B cell (primary cell): ENCODE results near the gene LAMA2. TPM values are rescaled to one million over a fixed set of nuclear protein-coding genes. Genes with fewer than 3 reads are reported as not detected.
"Not testable (repeated sequence)": the region's sequence is repeated elsewhere in the genome, so short reads cannot be mapped to it uniquely, and the experiment has no call there.

ENCODE experiments used
- ATAC-seq: fragments of 200-7000 bp; cut with Tn5 transposase; one replicate; pipeline ENCODE4 v1.10.0; 2021; ENCODE audit warnings: low read depth, mild to moderate bottlenecking, moderate number of reproducible peaks, moderate library complexity
- CTCF ChIA-PET: fragments of 350-600 bp; sonication (Branson Sonifier 250); formaldehyde crosslinking; loops from one replicate; lab custom pipeline; 2021; ENCODE audit warnings: antibody characterized with exemption, inconsistent platforms; lab: Charles Lee
- POLR2A ChIA-PET: fragments of 350-600 bp; sonication (Branson Sonifier 250); formaldehyde crosslinking; loops from one replicate; lab custom pipeline; 2021; ENCODE audit warnings: antibody characterized with exemption; lab: Charles Lee
- DNase-seq: peaks from one replicate; pipeline ENCODE4 v3.0.0; 2013
- H2AFZ ChIP-seq: 2 replicates; pipeline ENCODE4 v1.6.1; 2012; ENCODE audit warnings: mild to moderate bottlenecking, low read depth, low read length; ENCODE audit not compliant: insufficient read depth, poor library complexity, severe bottlenecking
- H3K27ac ChIP-seq, 2 donors: 1 replicate in 1 of 2; 2 replicates in 1 of 2; pipeline ENCODE4 v1.5.1; 2012 to 2013; ENCODE audit warnings: low read length in 2 of 2, mild to moderate bottlenecking in 2 of 2, moderate library complexity in 1 of 2
- H3K27me3 ChIP-seq, 4 experiments: fragments of 200-600 bp in 1 of 4; sonication (generic) in 1 of 4; replicated peaks in 1 of 4; 1 replicate in 2 of 4; 2 replicates in 2 of 4; pipeline versions ENCODE4 v1.6.1 to v1.7.0; 2013 to 2016; ENCODE audit warnings: low read length in 3 of 4, mild to moderate bottlenecking in 2 of 4, mixed read lengths in 1 of 4, moderate library complexity in 1 of 4; ENCODE audit not compliant: insufficient read depth in 4 of 4, control insufficient read depth in 3 of 4; ENCODE audit errors: control extremely low read depth in 1 of 4
- H3K36me3 ChIP-seq, 2 experiments: replicated peaks in 1 of 2; 1 replicate in 1 of 2; 2 replicates in 1 of 2; pipeline versions ENCODE4 v1.6.1 to v1.7.1; 2013; ENCODE audit warnings: low read length in 1 of 2; ENCODE audit not compliant: insufficient read depth in 2 of 2, control insufficient read depth in 1 of 2; ENCODE audit errors: control extremely low read depth in 1 of 2, extremely low read depth in 1 of 2
- H3K4me1 ChIP-seq, 2 donors: fragments of 200-600 bp in 1 of 2; sonication (generic) in 1 of 2; 1 replicate in 1 of 2; 2 replicates in 1 of 2; pipeline versions ENCODE4 v1.5.1 to v1.6.1; 2013 to 2017; ENCODE audit warnings: low read length in 2 of 2; ENCODE audit not compliant: control insufficient read depth in 2 of 2, insufficient read depth in 2 of 2
- H3K4me2 ChIP-seq: replicated peaks from 2 replicates; pipeline ENCODE3; 2012; ENCODE audit warnings: mild to moderate bottlenecking, low read depth, low read length; ENCODE audit not compliant: poor library complexity, severe bottlenecking
- H3K4me3 ChIP-seq, 5 experiments: fragments of 200-600 bp in 1 of 5; sonication (generic) in 1 of 5; 1 replicate in 3 of 5; 2 replicates in 2 of 5; pipeline versions ENCODE4 v1.5.1 to v1.7.0; 2011 to 2016; ENCODE audit warnings: low read length in 4 of 5, mild to moderate bottlenecking in 4 of 5, low read depth in 2 of 5, control low read depth in 1 of 5, moderate library complexity in 1 of 5; ENCODE audit not compliant: insufficient read depth in 1 of 5; ENCODE audit errors: control extremely low read depth in 1 of 5, extremely low read depth in 1 of 5
- H3K79me2 ChIP-seq: fragments of 200-600 bp; sonication (generic); one replicate; pipeline ENCODE4 v1.6.0; 2016; ENCODE audit warnings: low read length; ENCODE audit not compliant: control insufficient read depth, insufficient read depth
- H3K9ac ChIP-seq: fragments of 200-600 bp; sonication (generic); 2 replicates; pipeline ENCODE4 v1.6.1; 2017; ENCODE audit warnings: mild to moderate bottlenecking, low read length, moderate library complexity
- H3K9me3 ChIP-seq, 3 donors: one replicate each; pipeline versions ENCODE4 v1.6.1 to v1.7.1; 2013; ENCODE audit warnings: low read length in 2 of 3; ENCODE audit not compliant: control insufficient read depth in 2 of 3, insufficient read depth in 1 of 3; ENCODE audit errors: control extremely low read depth in 1 of 3
- H4K20me1 ChIP-seq: 2 replicates; pipeline ENCODE4 v1.6.0; 2012; ENCODE audit warnings: mild to moderate bottlenecking, low read length; ENCODE audit not compliant: insufficient read depth, control insufficient read depth, poor library complexity, severe bottlenecking
- H3K27ac Mint-ChIP-seq: one replicate; pipeline ENCODE4 v1.8.0; 2021; ENCODE audit warnings: mixed read lengths
- H3K27me3 Mint-ChIP-seq: one replicate; pipeline ENCODE4 v1.8.0; 2021; ENCODE audit warnings: mixed read lengths
- H3K4me1 Mint-ChIP-seq: one replicate; pipeline ENCODE4 v1.8.0; 2021; ENCODE audit warnings: mixed read lengths
- H3K4me3 Mint-ChIP-seq: one replicate; pipeline ENCODE4 v1.8.0; 2021; ENCODE audit warnings: mixed read lengths
- H3K9me3 Mint-ChIP-seq: one replicate; pipeline ENCODE4 v1.8.0; 2022; ENCODE audit warnings: mixed read lengths; ENCODE audit not compliant: insufficient read depth
- EZH2 ChIP-seq: IDR thresholded peaks from 2 replicates; pipeline ENCODE4 v1.6.1; 2012; ENCODE audit warnings: borderline replicate concordance, low read depth, mild to moderate bottlenecking, moderate library complexity, low read length; ENCODE audit not compliant: insufficient read depth, poor library complexity, severe bottlenecking
- WGBS: methylation state at CpG from one replicate; pipeline ENCODE4 v1.1.5; 2013; ENCODE audit warnings: missing lambda C conversion rate; ENCODE audit not compliant: insufficient coverage; 5-methylcytosine and 5-hydroxymethylcytosine counted together
- intact Hi-C: fragments of 100-400 bp; cut with micrococcal nuclease; formaldehyde crosslinking; loops from one replicate; pipeline ENCODE4 v1.10.0; 2022
- polyA plus RNA-seq: library from polyadenylated mRNA; depleted of rRNA; stranded (reverse); fragments of >200 nt; gene quantifications from 2 replicates; pipeline ENCODE4 v1.2.3, GENCODE V29; 2012
- total RNA-seq, 2 donors: library from RNA; stranded (reverse); fragments of 120-200 nt in 1 of 2; gene quantifications; 1 replicate in 1 of 2; 2 replicates in 1 of 2; pipeline versions ENCODE4 v1.2.3 to v1.2.4, GENCODE V29; 2013 to 2022
- TF ChIP-seq, protein P1 (sequence below): fragments of 200-600 bp; IDR thresholded peaks from one replicate; pipeline ENCODE4 v1.8.0; 2022; ENCODE audit warnings: antibody characterized with exemption, mild to moderate bottlenecking

LAMA2 gene
- total and polyA plus RNA-seq, 2 donors (not counting 1 experiment from before 2014, with no cell fraction given) = 0.16 TPM; not detected in 1

DNA sequence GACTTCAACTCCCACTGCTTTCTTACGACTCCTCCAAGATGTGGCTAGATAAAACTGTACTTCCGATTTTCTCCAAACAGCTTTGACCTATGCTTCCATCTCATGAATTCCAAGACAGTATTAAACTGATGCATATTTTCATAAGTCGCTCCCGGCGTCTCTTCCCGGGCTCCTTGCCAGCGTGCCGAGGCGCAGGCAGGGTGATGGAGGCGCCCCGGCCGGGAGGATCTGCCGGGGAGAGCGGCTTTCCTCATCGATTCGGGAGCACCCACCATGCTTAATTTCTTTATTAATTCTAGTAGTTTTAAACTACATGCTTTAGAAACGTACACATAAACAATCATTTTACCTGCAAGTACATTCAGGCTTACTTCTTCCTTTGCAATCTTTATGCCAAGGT lies 276.3 kb downstream of the LAMA2 start:
- H3K4me3 ChIP-seq, H3K4me1 ChIP-seq, H3K9me3 Mint-ChIP-seq, DNase-seq, H3K36me3 ChIP-seq, H3K4me3 Mint-ChIP-seq, H3K9ac ChIP-seq, H3K27ac Mint-ChIP-seq, POLR2A ChIA-PET, H3K4me2 ChIP-seq, H3K9me3 ChIP-seq, H3K27me3 ChIP-seq, ATAC-seq, CTCF ChIA-PET, H2AFZ ChIP-seq, H3K79me2 ChIP-seq, intact Hi-C loops, H3K27me3 Mint-ChIP-seq, H3K4me1 Mint-ChIP-seq, H3K27ac ChIP-seq, H4K20me1 ChIP-seq: not testable (repeated sequence)
- whole genome bisulfite sequencing = 94% methylated on average over 12 of the region's 17 CpGs

DNA sequence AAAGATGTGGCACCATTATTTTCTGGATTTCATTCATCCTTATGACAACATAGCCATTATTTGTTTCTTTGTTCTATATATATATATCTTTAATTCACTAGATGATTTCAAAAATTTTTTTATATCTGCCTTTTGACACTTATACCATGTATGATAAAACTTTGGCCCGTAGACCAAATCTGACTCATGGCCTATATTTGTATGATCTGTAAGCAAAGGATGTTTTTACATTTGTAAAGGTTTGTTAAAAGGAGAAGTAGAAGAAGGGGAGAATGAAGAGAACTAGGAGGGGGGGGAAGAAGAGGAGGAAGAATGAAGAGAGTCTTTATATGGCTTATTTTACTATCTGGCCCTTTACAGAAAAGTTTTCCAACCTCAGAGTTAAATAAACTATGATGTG lies 279.7 kb downstream of the LAMA2 start:
- Histone ChIP-seq H3K79me2 (no peaks in the 10 kb centered on the region), H3K9me3 (no peaks in the 10 kb centered on the region), H4K20me1 (no peaks in the 10 kb centered on the region), H3K4me1 (no peaks in the 10 kb centered on the region), H3K4me3 (no peak overlapping the region), H3K4me2 (no peak overlapping the region), H3K36me3 (no peaks in the 10 kb centered on the region), H2AFZ (no peak overlapping the region), H3K27ac (no peak overlapping the region), H3K27me3 (no peaks in the 10 kb centered on the region), H3K9ac (no peak overlapping the region)
- no peak for DNase-seq
- Mint-ChIP-seq H3K27ac (no peak overlapping the region), H3K4me3 (no peak overlapping the region), H3K9me3 (no peaks in the 10 kb centered on the region), H3K4me1 (no peaks in the 10 kb centered on the region), H3K27me3 (no peaks in the 10 kb centered on the region)
- POLR2A ChIA-PET = no interaction called here
- intact Hi-C loops = no loop called here
- no peak for ATAC-seq
- no CpG with 5 or more reads among the region's 1 CpG for WGBS
- no peak for TF ChIP-seq EZH2
- TF ChIP-seq, protein P1, sequence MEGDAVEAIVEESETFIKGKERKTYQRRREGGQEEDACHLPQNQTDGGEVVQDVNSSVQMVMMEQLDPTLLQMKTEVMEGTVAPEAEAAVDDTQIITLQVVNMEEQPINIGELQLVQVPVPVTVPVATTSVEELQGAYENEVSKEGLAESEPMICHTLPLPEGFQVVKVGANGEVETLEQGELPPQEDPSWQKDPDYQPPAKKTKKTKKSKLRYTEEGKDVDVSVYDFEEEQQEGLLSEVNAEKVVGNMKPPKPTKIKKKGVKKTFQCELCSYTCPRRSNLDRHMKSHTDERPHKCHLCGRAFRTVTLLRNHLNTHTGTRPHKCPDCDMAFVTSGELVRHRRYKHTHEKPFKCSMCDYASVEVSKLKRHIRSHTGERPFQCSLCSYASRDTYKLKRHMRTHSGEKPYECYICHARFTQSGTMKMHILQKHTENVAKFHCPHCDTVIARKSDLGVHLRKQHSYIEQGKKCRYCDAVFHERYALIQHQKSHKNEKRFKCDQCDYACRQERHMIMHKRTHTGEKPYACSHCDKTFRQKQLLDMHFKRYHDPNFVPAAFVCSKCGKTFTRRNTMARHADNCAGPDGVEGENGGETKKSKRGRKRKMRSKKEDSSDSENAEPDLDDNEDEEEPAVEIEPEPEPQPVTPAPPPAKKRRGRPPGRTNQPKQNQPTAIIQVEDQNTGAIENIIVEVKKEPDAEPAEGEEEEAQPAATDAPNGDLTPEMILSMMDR = no peak
- CTCF ChIA-PET = no interaction called here
